Neural cell (in vitro differentiated cells): ENCODE results near the gene APOBEC2. TPM values are rescaled to one million over a fixed set of nuclear protein-coding genes. Genes with fewer than 3 reads are reported as not detected.

Experiments
- H2AFZ ChIP-seq: fragments of 200-600, 300-800 bp; sonication (generic), shearing (Covaris generic); 2 replicates; pipeline ENCODE4 v1.6.0; 2014; ENCODE audit warnings: low read depth, mild to moderate bottlenecking, antibody characterized with exemption, low read length, moderate library complexity
- H3F3A ChIP-seq: fragments of 200-600 bp; shearing (Covaris generic); 2 replicates; pipeline ENCODE4 v1.6.1; 2016; ENCODE audit warnings: mild to moderate bottlenecking, moderate library complexity, mixed read lengths, antibody characterized with exemption, low read length; ENCODE audit not compliant: insufficient read depth, poor library complexity, severe bottlenecking
- H3K27ac ChIP-seq: fragments of 200-600, 300-800 bp; sonication (generic), shearing (Covaris generic); 2 replicates; pipeline ENCODE4 v1.5.1; 2014; ENCODE audit warnings: mild to moderate bottlenecking, low read length, moderate library complexity
- H3K27me3 ChIP-seq: fragments of 300-800, 200-600 bp; sonication (generic), shearing (Covaris generic); 2 replicates; pipeline ENCODE4 v1.6.0; 2014; ENCODE audit warnings: mild to moderate bottlenecking, low read depth, low read length, moderate library complexity; ENCODE audit not compliant: insufficient read depth
- H3K36me3 ChIP-seq: fragments of 300-800, 200-600 bp; sonication (generic), shearing (Covaris generic); 2 replicates; pipeline ENCODE4 v1.5.1; 2014; ENCODE audit warnings: mild to moderate bottlenecking, antibody characterized with exemption, low read length, moderate library complexity; ENCODE audit not compliant: insufficient read depth
- H3K4me2 ChIP-seq: fragments of 300-800, 200-600 bp; sonication (generic), shearing (Covaris generic); 2 replicates; pipeline ENCODE4 v1.6.0; 2014; ENCODE audit warnings: mild to moderate bottlenecking, low read length
- H3K4me3 ChIP-seq: fragments of 300-800, 200-600 bp; sonication (generic), shearing (Covaris generic); 2 replicates; pipeline ENCODE4 v1.5.1; 2014; ENCODE audit warnings: mild to moderate bottlenecking, low read length, moderate library complexity
- H3K79me2 ChIP-seq: fragments of 200-600 bp; shearing (Covaris generic); replicated peaks from 2 replicates; pipeline ENCODE4 v1.6.0; 2014; ENCODE audit warnings: mild to moderate bottlenecking, low read length, moderate library complexity; ENCODE audit not compliant: insufficient read depth
- H3K9ac ChIP-seq: fragments of 300-800, 200-600 bp; sonication (generic), shearing (Covaris generic); 2 replicates; pipeline ENCODE4 v1.6.1; 2016; ENCODE audit warnings: mild to moderate bottlenecking, low read length, mixed read lengths
- H3K9me2 ChIP-seq: fragments of 200-600 bp; shearing (Covaris generic); 2 replicates; pipeline ENCODE4 v1.6.1; 2016; ENCODE audit warnings: mild to moderate bottlenecking, low read length, mixed read lengths; ENCODE audit not compliant: insufficient read depth
- H3K9me3 ChIP-seq: fragments of 200-600, 300-800 bp; sonication (generic), shearing (Covaris generic); 2 replicates; pipeline ENCODE4 v1.6.1; 2016; ENCODE audit warnings: mild to moderate bottlenecking, mixed run types, low read length, moderate library complexity, mixed read lengths
- H4K20me1 ChIP-seq: fragments of 200-600 bp; shearing (Covaris generic); 2 replicates; pipeline ENCODE4 v1.6.1; 2016; ENCODE audit warnings: mild to moderate bottlenecking, mixed run types; ENCODE audit not compliant: insufficient read depth
- CTCF ChIP-seq: fragments of 450-650 bp; IDR thresholded peaks from 2 replicates; pipeline ENCODE4 v1.5.1; 2014; ENCODE audit warnings: antibody characterized with exemption, mild to moderate bottlenecking, moderate library complexity; ENCODE audit not compliant: poor library complexity, severe bottlenecking
- EP300 ChIP-seq: fragments of 450-650 bp; conservative IDR thresholded peaks from 2 replicates; pipeline ENCODE4 v1.6.1; 2014; ENCODE audit warnings: antibody characterized with exemption, mild to moderate bottlenecking, moderate library complexity; ENCODE audit not compliant: poor library complexity, severe bottlenecking
- EZH2 ChIP-seq: fragments of 200-600, 300-800 bp; shearing (Covaris generic), sonication (generic); IDR thresholded peaks from 2 replicates; pipeline ENCODE4 v1.6.1; 2014; ENCODE audit warnings: antibody characterized with exemption, low read length, borderline replicate concordance, mild to moderate bottlenecking; ENCODE audit not compliant: insufficient read depth, poor library complexity, severe bottlenecking
- MXI1 ChIP-seq: fragments of 450-650 bp; conservative IDR thresholded peaks from 2 replicates; pipeline ENCODE4 v1.6.1; 2014; ENCODE audit warnings: antibody characterized with exemption, mild to moderate bottlenecking; ENCODE audit not compliant: poor library complexity, severe bottlenecking
- POLR2AphosphoS5 ChIP-seq: IDR thresholded peaks from 2 replicates; pipeline ENCODE4 v1.6.1; 2012
- RAD21 ChIP-seq: fragments of 450-650 bp; conservative IDR thresholded peaks from 2 replicates; pipeline ENCODE4 v1.6.1; 2014; ENCODE audit warnings: antibody characterized with exemption, mild to moderate bottlenecking, moderate library complexity
- REST ChIP-seq: IDR thresholded peaks from 2 replicates; pipeline ENCODE4 v1.6.1; 2012; ENCODE audit warnings: borderline replicate concordance
- SMC3 ChIP-seq: fragments of 450-650 bp; conservative IDR thresholded peaks from 2 replicates; pipeline ENCODE4 v1.6.1; 2014; ENCODE audit warnings: antibody characterized with exemption, mild to moderate bottlenecking, moderate library complexity; ENCODE audit not compliant: poor library complexity
- TAF1 ChIP-seq: IDR thresholded peaks from 2 replicates; pipeline ENCODE4 v1.6.1; 2012; ENCODE audit warnings: low read depth
- polyA plus RNA-seq: library from polyadenylated mRNA; depleted of rRNA; stranded (reverse); fragments of >200 nt; gene quantifications from 2 replicates; pipeline ENCODE4 v1.2.3, GENCODE V29; 2014

Gene APOBEC2
- polyA plus RNA-seq, 1 donor from 2014 or later = not detected

- Histone ChIP-seq H3F3A (no peaks in the 10 kb centered on the region), H3K9me2 (no peaks in the 10 kb centered on the region), H3K4me2 (no peak overlapping the region), H3K4me3 (no peak overlapping the region), H3K27me3 (no peaks in the 10 kb centered on the region), H3K79me2 (no peaks in the 10 kb centered on the region), H3K9me3 (no peaks in the 10 kb centered on the region), H3K36me3 (no peaks in the 10 kb centered on the region), H3K9ac (no peak overlapping the region), H4K20me1 (no peaks in the 10 kb centered on the region), H3K27ac (no peak overlapping the region), H2AFZ (no peak overlapping the region)
- TF ChIP-seq POLR2AphosphoS5 (no peak), EZH2 (no peak), MXI1 (no peak), TAF1 (no peak), RAD21 (no peak)
These were observed 15.7 kb upstream of the APOBEC2 start for GRCh38 chr6:41037107-41037900.

GRCh38 chr6:41038205-41038604, 14.8 kb upstream of the APOBEC2 start:
- H3K27me3 ChIP-seq = no peaks in the 10 kb centered on the region
- no peaks in the 10 kb centered on the region for H3F3A ChIP-seq
- H3K79me2 ChIP-seq = no peaks in the 10 kb centered on the region
- no peak overlapping the region for H3K4me3 ChIP-seq
- no peak for TF ChIP-seq MXI1
- no peak for TF ChIP-seq RAD21
- no peak for TF ChIP-seq EP300
- no peak for TF ChIP-seq EZH2
- TF ChIP-seq REST = no peak
- TF ChIP-seq POLR2AphosphoS5 = no peak
- no peak for TF ChIP-seq TAF1
- no peak for TF ChIP-seq SMC3
- TF ChIP-seq CTCF = no peak
- H4K20me1 ChIP-seq = no peaks in the 10 kb centered on the region
- no peaks in the 10 kb centered on the region for H3K36me3 ChIP-seq
- H3K4me2 ChIP-seq = no peak overlapping the region
- no peak overlapping the region for H3K27ac ChIP-seq
- H2AFZ ChIP-seq = no peak overlapping the region
- H3K9me2 ChIP-seq = no peaks in the 10 kb centered on the region
- no peaks in the 10 kb centered on the region for H3K9me3 ChIP-seq
- no peak overlapping the region for H3K9ac ChIP-seq
